ENCODE data around the gene RASSF4.

Gene RASSF4

GRCh38 chr10:44928462-44928861, 31.1 kb upstream of the RASSF4 start:
- no peak for DNase-seq

- DNase-seq = no peak
These were observed 30.0 kb upstream of the RASSF4 start for GRCh38 chr10:44929356-44930255.

- no peak for DNase-seq
These were observed 28.5 kb upstream of the RASSF4 start for GRCh38 chr10:44930904-44931620.

- no peak for DNase-seq
These were observed 27.7 kb upstream of the RASSF4 start for GRCh38 chr10:44931621-44932516.

- DNase-seq = peak; percentile 60 to 79 (median 63)
These were observed 26.8 kb upstream of the RASSF4 start for GRCh38 chr10:44932517-44933450.

- DNase-seq = no peak
These were observed 25.9 kb upstream of the RASSF4 start for GRCh38 chr10:44933451-44934321.

- no peak for DNase-seq
These were observed 25.0 kb upstream of the RASSF4 start for GRCh38 chr10:44934416-44935200.

- no peak for DNase-seq
These were observed 24.2 kb upstream of the RASSF4 start for GRCh38 chr10:44935201-44935965.

GRCh38 chr10:44935966-44936295, 23.7 kb upstream of the RASSF4 start:
- no peak for DNase-seq

- no peak for DNase-seq
These were observed 23.2 kb upstream of the RASSF4 start for GRCh38 chr10:44936314-44936975.

- no peak for DNase-seq
These were observed 22.2 kb upstream of the RASSF4 start for GRCh38 chr10:44937196-44938005.

GRCh38 chr10:44938956-44939355, 20.6 kb upstream of the RASSF4 start:
- DNase-seq = no peak

GRCh38 chr10:44939691-44940401, 19.8 kb upstream of the RASSF4 start:
- DNase-seq = no peak

- no peak for DNase-seq
These were observed 15.2 kb upstream of the RASSF4 start for GRCh38 chr10:44944354-44944753.

- DNase-seq = no peak
These were observed 13.4 kb upstream of the RASSF4 start for GRCh38 chr10:44946205-44946604.

- no peak for DNase-seq
These were observed 12.0 kb upstream of the RASSF4 start for GRCh38 chr10:44947371-44948152.
